A549 (cell line): Measurements from ENCODE around the gene NFKB2. TPM values are rescaled to one million over a fixed set of nuclear protein-coding genes. Genes with fewer than 3 reads are reported as not detected.
A peak's percentile ranks its signal among the peaks of the same experiment; 100 is the strongest.

Source experiments
- ATAC-seq, 2 experiments: fragments of 200-7000 bp in 1 of 2; fragments of >200 bp in 1 of 2; cut with Nextera tagmentation in 1 of 2; cut with Tn5 transposase in 1 of 2; 3 replicates each; pipeline versions ENCODE4 v1.8.0 to v1.9.1; 2018 to 2020; ENCODE audit warnings: mild to moderate bottlenecking in 1 of 2, moderate library complexity in 1 of 2
- CTCF ChIA-PET: fragments of 300-600 bp; sonication (Branson Sonifier 250); formaldehyde crosslinking; extraction: SDS; loops from one replicate; lab custom pipeline; 2021; ENCODE audit warnings: antibody characterized with exemption, inconsistent platforms; lab: Yijun Ruan, JAX
- POLR2A ChIA-PET: fragments of 350-600 bp; formaldehyde crosslinking; extraction: SDS; loops from one replicate; lab custom pipeline; 2021; ENCODE audit warnings: antibody characterized with exemption, inconsistent platforms; lab: Yijun Ruan, JAX
- DNase-seq, 2 experiments: peaks; one replicate each; pipeline versions ENCODE4 v3.0.0 to v3.0.0-alpha.2; 2011 to 2016; ENCODE audit warnings: low read depth in 1 of 2, low spot score in 1 of 2
- FAIRE-seq: peaks from 2 replicates; lab custom pipeline; 2011; peaks lifted over from hg19 to GRCh38; lab: Jason Lieb, UNC
- H3K27ac ChIP-seq, 2 experiments: fragments of >200 bp; sonication (Bioruptor Twin); formaldehyde crosslinking; 3 replicates each; pipeline ENCODE4 v1.5.1; 2016 to 2017
- H3K4me1 ChIP-seq: fragments of >200 bp; sonication (Bioruptor Twin); formaldehyde crosslinking; 3 replicates; pipeline ENCODE4 v1.6.1; 2016
- H3K4me2 ChIP-seq: fragments of >200 bp; sonication (Bioruptor Twin); formaldehyde crosslinking; 3 replicates; pipeline ENCODE4 v1.6.1; 2016
- H3K4me3 ChIP-seq: fragments of >200 bp; sonication (Bioruptor Twin); formaldehyde crosslinking; 3 replicates; pipeline ENCODE4 v1.5.1; 2016
- H3K9me3 ChIP-seq: fragments of >200 bp; sonication (Bioruptor Twin); formaldehyde crosslinking; 3 replicates; pipeline ENCODE4 v1.6.1; 2016
- BHLHE40 ChIP-seq: IDR thresholded peaks from 2 replicates; pipeline ENCODE4 v1.6.1; 2012; ENCODE audit warnings: low read depth, low read length, inconsistent platforms
- CBX2 ChIP-seq: fragments of 200-600 bp; sonication (generic); IDR thresholded peaks from 2 replicates; pipeline ENCODE4 v1.6.1; 2016; ENCODE audit warnings: low read depth, mild to moderate bottlenecking, borderline replicate concordance
- CBX8 ChIP-seq: fragments of 200-600 bp; sonication (generic); IDR thresholded peaks from 2 replicates; pipeline ENCODE4 v1.6.1; 2016
- GATA3 ChIP-seq: IDR thresholded peaks from 2 replicates; pipeline ENCODE4 v1.6.1; 2012; ENCODE audit warnings: borderline replicate concordance
- HES2 ChIP-seq: fragments of >200 bp; sonication (Bioruptor Twin); formaldehyde crosslinking; IDR thresholded peaks from 2 replicates; pipeline ENCODE4 v1.6.1; 2016
- HEYL ChIP-seq: fragments of 250-450 bp; sonication (Bioruptor Pico); IDR thresholded peaks from 2 replicates; pipeline ENCODE4 v1.8.0; 2021; ENCODE audit warnings: mild to moderate bottlenecking, moderate library complexity
- HOXB13 ChIP-seq: fragments of 250-450 bp; sonication (Bioruptor Pico); IDR thresholded peaks from 2 replicates; pipeline ENCODE4 v1.5.0; 2020; ENCODE audit warnings: low read depth, mild to moderate bottlenecking, moderate library complexity
- JUN ChIP-seq, 2 experiments: fragments of >200 bp; sonication (Bioruptor Twin); formaldehyde crosslinking; IDR thresholded peaks; 2 replicates in 1 of 2; 3 replicates in 1 of 2; pipeline ENCODE4 v1.6.1; 2016 to 2017
- KDM5A ChIP-seq: fragments of 200-600 bp; sonication (generic); IDR thresholded peaks from 2 replicates; pipeline ENCODE4 v1.6.1; 2016; ENCODE audit warnings: antibody characterized with exemption, mild to moderate bottlenecking
- MAFK ChIP-seq: fragments of 450-650 bp; IDR thresholded peaks from 2 replicates; pipeline ENCODE4 v1.6.1; 2014; ENCODE audit not compliant: partially characterized antibody
- MAX ChIP-seq: IDR thresholded peaks from 2 replicates; pipeline ENCODE4 v1.6.1; 2012
- NFE2L2 ChIP-seq: fragments of 150-350 bp; conservative IDR thresholded peaks from 2 replicates; pipeline ENCODE4 v1.6.1; 2014; ENCODE audit warnings: low read length
- POLR2A ChIP-seq: IDR thresholded peaks from 2 replicates; pipeline ENCODE4 v1.6.1; 2012; ENCODE audit warnings: mild to moderate bottlenecking, low read length
- RAD21 ChIP-seq, 2 experiments: fragments of >200 bp in 1 of 2; sonication (Bioruptor Twin) in 1 of 2; formaldehyde crosslinking in 1 of 2; IDR thresholded peaks in 1 of 2; conservative IDR thresholded peaks in 1 of 2; 2 replicates in 1 of 2; 3 replicates in 1 of 2; pipeline ENCODE4 v1.6.1; 2012 to 2018; ENCODE audit warnings: inconsistent platforms in 1 of 2
- RARB ChIP-seq: fragments of 250-450 bp; sonication (Bioruptor Pico); IDR thresholded peaks from 2 replicates; pipeline ENCODE4 v1.8.0; 2021; ENCODE audit warnings: mild to moderate bottlenecking, moderate library complexity
- RCOR1 ChIP-seq: fragments of 150-350 bp; IDR thresholded peaks from 2 replicates; pipeline ENCODE4 v1.6.1; 2014; ENCODE audit warnings: antibody characterized with exemption, low read length, low read depth
- SMC3 ChIP-seq: fragments of >200 bp; sonication (Bioruptor Twin); formaldehyde crosslinking; IDR thresholded peaks from 3 replicates; pipeline ENCODE4 v1.6.1; 2018; ENCODE audit warnings: inconsistent platforms
- SREBF2 ChIP-seq: fragments of 450-650 bp; IDR thresholded peaks from 2 replicates; pipeline ENCODE4 v1.6.1; 2014; ENCODE audit warnings: mild to moderate bottlenecking, moderate library complexity
- USF2 ChIP-seq: fragments of 450-650 bp; IDR thresholded peaks from 2 replicates; pipeline ENCODE4 v1.6.1; 2014; ENCODE audit warnings: antibody characterized with exemption
- ZFP36 ChIP-seq: fragments of 450-650 bp; IDR thresholded peaks from 2 replicates; pipeline ENCODE4 v1.6.1; 2014; ENCODE audit warnings: borderline replicate concordance; ENCODE audit not compliant: partially characterized antibody
- ZNF302 ChIP-seq: fragments of 250-450 bp; sonication (Bioruptor Pico); IDR thresholded peaks from 2 replicates; pipeline ENCODE4 v1.9.0; 2021; ENCODE audit warnings: inconsistent platforms, mild to moderate bottlenecking, moderate library complexity
- ZSCAN20 ChIP-seq: fragments of 250-450 bp; sonication (Bioruptor Pico); IDR thresholded peaks from 2 replicates; pipeline ENCODE4 v1.8.0; 2022; ENCODE audit warnings: mild to moderate bottlenecking, moderate library complexity
- WGBS: methylation state at CpG from one replicate; pipeline ENCODE4 v1.1.6; 2017; ENCODE audit errors: missing lambda C conversion rate; 5-methylcytosine and 5-hydroxymethylcytosine counted together
- polyA plus RNA-seq, 4 experiments: library from polyadenylated mRNA; depleted of rRNA in 3 of 4; stranded (reverse); fragments of >200 nt; fragmentation: RNase III in 1 of 4; extraction: RNeasy Plus Mini Kit Qiagen cat#74134 plus additional on column Dnase treatment in 1 of 4; gene quantifications; 2 replicates in 3 of 4; 3 replicates in 1 of 4; pipeline ENCODE4 v1.2.3, GENCODE V29; 2011 to 2017
- TF ChIP-seq, protein P1 (sequence below): fragments of 150-350 bp; IDR thresholded peaks from 2 replicates; pipeline ENCODE4 v1.6.1; 2014; ENCODE audit warnings: low read depth, mild to moderate bottlenecking, low read length
- TF ChIP-seq, protein P2 (sequence below): IDR thresholded peaks from 2 replicates; pipeline ENCODE4 v1.6.1; 2012
- TF ChIP-seq, protein P3 (sequence below): fragments of >200 bp; sonication (Bioruptor Twin); formaldehyde crosslinking; IDR thresholded peaks from 3 replicates; pipeline ENCODE4 v1.5.1; 2016

Gene NFKB2
- polyA plus RNA-seq, 2 of the 4 experiments (the other 2 are of a cell fraction) = 27.6 to 35.7 TPM

GRCh38 chr10:102400076-102400475 lies 4.6 kb downstream of the NFKB2 start:
- Histone ChIP-seq H3K9me3 (no peaks in the 10 kb centered on the region), H3K4me2 (peak overlapping the region; percentile 83), H3K4me3 (no peak overlapping the region), H3K27ac (peak overlapping the region in 1 of 2 experiments; percentile 86; a peak in 3 of 6 replicates), H3K4me1 (peaks cover 41% of the 10 kb centered on the region)
- DNase-seq (no peak), FAIRE-seq (no peak), ATAC-seq (no peak)
- TF ChIP-seq ZSCAN20 (CRISPR knock-in tag) = no peak
- TF ChIP-seq USF2 = no peak
- TF ChIP-seq, protein P1, sequence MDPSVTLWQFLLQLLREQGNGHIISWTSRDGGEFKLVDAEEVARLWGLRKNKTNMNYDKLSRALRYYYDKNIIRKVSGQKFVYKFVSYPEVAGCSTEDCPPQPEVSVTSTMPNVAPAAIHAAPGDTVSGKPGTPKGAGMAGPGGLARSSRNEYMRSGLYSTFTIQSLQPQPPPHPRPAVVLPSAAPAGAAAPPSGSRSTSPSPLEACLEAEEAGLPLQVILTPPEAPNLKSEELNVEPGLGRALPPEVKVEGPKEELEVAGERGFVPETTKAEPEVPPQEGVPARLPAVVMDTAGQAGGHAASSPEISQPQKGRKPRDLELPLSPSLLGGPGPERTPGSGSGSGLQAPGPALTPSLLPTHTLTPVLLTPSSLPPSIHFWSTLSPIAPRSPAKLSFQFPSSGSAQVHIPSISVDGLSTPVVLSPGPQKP = no peak
- TF ChIP-seq CBX8 = no peak
- TF ChIP-seq BHLHE40 = no peak
- TF ChIP-seq ZNF302 = no peak
- no peak for TF ChIP-seq CBX2
- TF ChIP-seq JUN (IDR thresholded peaks at IDR 0.05) = no peak
- TF ChIP-seq NFE2L2 = no peak
- TF ChIP-seq RCOR1 = no peak
- no peak for TF ChIP-seq SREBF2
- no peak for TF ChIP-seq MAFK
- no peak for TF ChIP-seq RARB (CRISPR knock-in tag)
- ChIA-PET POLR2A (interaction anchor here (1.2 to 1.9 kb wide), 2 partner anchors 20 to 170 kb away, joined by 4 to 7 read pairs; no protein-coding TSS in a partner anchor), CTCF (interaction anchor here (0.5 to 16.2 kb wide), 41 partner anchors 8 to 1907 kb away, joined by 3 to 450 read pairs (median 5); partner anchors contain the start of genes CUEDC2, ELOVL3, FBXL15 and PITX3)
- WGBS = 95% methylated on average over 12 of the region's 17 CpGs

GRCh38 chr10:102400598-102401341 lies 5.3 kb downstream of the NFKB2 start:
- Histone ChIP-seq H3K9me3 (no peaks in the 10 kb centered on the region), H3K4me1 (peaks cover 41% of the 10 kb centered on the region), H3K4me2 (peak overlapping the region; percentile 68), H3K27ac (peak overlapping the region in 1 of 2 experiments; percentile 78; a peak in 2 of 6 replicates), H3K4me3 (no peak overlapping the region)
- TF ChIP-seq ZNF302 (no peak), RAD21 (conservative IDR thresholded peaks at IDR 0.05 in 1 of 2, IDR thresholded peaks at IDR 0.05 in 1 of 2) (no peak), SREBF2 (no peak), GATA3 (no peak), JUN (IDR thresholded peaks at IDR 0.05) (no peak), CBX2 (no peak), USF2 (no peak), SMC3 (no peak), RARB (CRISPR knock-in tag) (no peak), MAX (no peak), ZFP36 (no peak), HOXB13 (CRISPR knock-in tag) (no peak), HEYL (CRISPR knock-in tag) (no peak), KDM5A (no peak), HES2 (no peak), POLR2A (no peak)
- TF ChIP-seq, protein P2, sequence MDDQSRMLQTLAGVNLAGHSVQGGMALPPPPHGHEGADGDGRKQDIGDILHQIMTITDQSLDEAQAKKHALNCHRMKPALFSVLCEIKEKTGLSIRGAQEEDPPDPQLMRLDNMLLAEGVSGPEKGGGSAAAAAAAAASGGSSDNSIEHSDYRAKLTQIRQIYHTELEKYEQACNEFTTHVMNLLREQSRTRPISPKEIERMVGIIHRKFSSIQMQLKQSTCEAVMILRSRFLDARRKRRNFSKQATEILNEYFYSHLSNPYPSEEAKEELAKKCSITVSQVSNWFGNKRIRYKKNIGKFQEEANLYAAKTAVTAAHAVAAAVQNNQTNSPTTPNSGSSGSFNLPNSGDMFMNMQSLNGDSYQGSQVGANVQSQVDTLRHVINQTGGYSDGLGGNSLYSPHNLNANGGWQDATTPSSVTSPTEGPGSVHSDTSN = no peak
- TF ChIP-seq, protein P3, sequence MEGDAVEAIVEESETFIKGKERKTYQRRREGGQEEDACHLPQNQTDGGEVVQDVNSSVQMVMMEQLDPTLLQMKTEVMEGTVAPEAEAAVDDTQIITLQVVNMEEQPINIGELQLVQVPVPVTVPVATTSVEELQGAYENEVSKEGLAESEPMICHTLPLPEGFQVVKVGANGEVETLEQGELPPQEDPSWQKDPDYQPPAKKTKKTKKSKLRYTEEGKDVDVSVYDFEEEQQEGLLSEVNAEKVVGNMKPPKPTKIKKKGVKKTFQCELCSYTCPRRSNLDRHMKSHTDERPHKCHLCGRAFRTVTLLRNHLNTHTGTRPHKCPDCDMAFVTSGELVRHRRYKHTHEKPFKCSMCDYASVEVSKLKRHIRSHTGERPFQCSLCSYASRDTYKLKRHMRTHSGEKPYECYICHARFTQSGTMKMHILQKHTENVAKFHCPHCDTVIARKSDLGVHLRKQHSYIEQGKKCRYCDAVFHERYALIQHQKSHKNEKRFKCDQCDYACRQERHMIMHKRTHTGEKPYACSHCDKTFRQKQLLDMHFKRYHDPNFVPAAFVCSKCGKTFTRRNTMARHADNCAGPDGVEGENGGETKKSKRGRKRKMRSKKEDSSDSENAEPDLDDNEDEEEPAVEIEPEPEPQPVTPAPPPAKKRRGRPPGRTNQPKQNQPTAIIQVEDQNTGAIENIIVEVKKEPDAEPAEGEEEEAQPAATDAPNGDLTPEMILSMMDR = no peak
- POLR2A ChIA-PET = interaction anchor here (1.2 kb wide), 1 partner anchor 19 kb away, joined by 4 read pairs; no protein-coding TSS in a partner anchor
- CTCF ChIA-PET = interaction anchor here (0.8 to 16.2 kb wide), 22 partner anchors 12 to 270 kb away, joined by 3 to 450 read pairs (median 7); partner anchors contain the start of genes CUEDC2, ELOVL3, FBXL15 and PITX3
- FAIRE-seq (no peak), DNase-seq (no peak), ATAC-seq (no peak)
- 89% methylated on average over 20 of the region's 22 CpGs for WGBS
